GM23338 (cell line): ENCODE results near the gene PTGIS. TPM values are rescaled to one million over a fixed set of nuclear protein-coding genes. Genes with fewer than 3 reads are reported as not detected.

Experiments
- ATAC-seq: fragments of 200-7000 bp; cut with Tn5 transposase; 3 replicates; pipeline ENCODE4 v1.9.1; 2020
- DNase-seq: peaks from one replicate; pipeline ENCODE4 v3.0.0-alpha.2; 2015; ENCODE audit warnings: low spot score
- H2AFZ ChIP-seq: fragments of 200-600 bp; sonication (generic); 2 replicates; pipeline ENCODE4 v1.8.0; 2016; ENCODE audit warnings: antibody characterized with exemption, mild to moderate bottlenecking, moderate library complexity
- H3F3A ChIP-seq: fragments of 200-600 bp; sonication (generic); replicated peaks from 2 replicates; pipeline ENCODE4 v1.8.0; 2017; ENCODE audit warnings: antibody characterized with exemption, mixed run types, low read depth
- H3K27ac ChIP-seq: fragments of 200-600 bp; sonication (generic); 2 replicates; pipeline ENCODE4 v1.6.1; 2016; ENCODE audit warnings: low read depth
- H3K27me3 ChIP-seq: fragments of 200-600 bp; sonication (generic); 2 replicates; pipeline ENCODE4 v1.8.0; 2016; ENCODE audit warnings: mild to moderate bottlenecking, mixed run types, moderate library complexity; ENCODE audit not compliant: insufficient read depth
- H3K36me3 ChIP-seq: fragments of 200-600 bp; sonication (generic); 2 replicates; pipeline ENCODE4 v1.8.0; 2016; ENCODE audit warnings: mild to moderate bottlenecking; ENCODE audit not compliant: insufficient read depth
- H3K4me1 ChIP-seq: fragments of 200-600 bp; sonication (generic); 2 replicates; pipeline ENCODE4 v1.8.0; 2016; ENCODE audit warnings: mild to moderate bottlenecking, moderate library complexity; ENCODE audit not compliant: insufficient read depth
- H3K4me2 ChIP-seq: fragments of 200-600 bp; sonication (generic); 2 replicates; pipeline ENCODE4 v1.7.1; 2017; ENCODE audit warnings: mixed run types
- H3K4me3 ChIP-seq: fragments of 200-600 bp; sonication (generic); 2 replicates; pipeline ENCODE4 v1.6.1; 2016; ENCODE audit warnings: mixed run types
- H3K79me2 ChIP-seq: fragments of 200-600 bp; sonication (generic); replicated peaks from 2 replicates; pipeline ENCODE4 v1.8.0; 2017; ENCODE audit warnings: mild to moderate bottlenecking; ENCODE audit not compliant: insufficient read depth
- H3K9me2 ChIP-seq: fragments of 200-600 bp; sonication (generic); 2 replicates; pipeline ENCODE4 v1.8.0; 2017; ENCODE audit not compliant: insufficient read depth
- H4K20me1 ChIP-seq: fragments of 200-600 bp; sonication (generic); replicated peaks from 2 replicates; pipeline ENCODE4 v1.8.0; 2017; ENCODE audit warnings: mild to moderate bottlenecking; ENCODE audit not compliant: insufficient read depth
- H3K27ac Mint-ChIP-seq: 2 replicates; pipeline ENCODE4 v1.8.0; 2020; ENCODE audit warnings: inconsistent platforms, mild to moderate bottlenecking, moderate library complexity, mixed read lengths
- H3K27me3 Mint-ChIP-seq: 3 replicates; pipeline ENCODE4 v1.8.0; 2022; ENCODE audit warnings: low read depth, mild to moderate bottlenecking, moderate library complexity, mixed read lengths, inconsistent platforms; ENCODE audit not compliant: insufficient read depth, poor library complexity
- H3K36me3 Mint-ChIP-seq: 3 replicates; pipeline ENCODE4 v1.8.0; 2021; ENCODE audit warnings: low read depth, mild to moderate bottlenecking, inconsistent platforms, moderate library complexity, mixed read lengths
- H3K4me1 Mint-ChIP-seq: 3 replicates; pipeline ENCODE4 v1.8.0; 2020; ENCODE audit warnings: mild to moderate bottlenecking, inconsistent platforms, mixed read lengths
- H3K4me3 Mint-ChIP-seq: 3 replicates; pipeline ENCODE4 v1.8.0; 2021; ENCODE audit warnings: moderate library complexity, mild to moderate bottlenecking, inconsistent platforms, mixed read lengths
- H3K9me3 Mint-ChIP-seq: 3 replicates; pipeline ENCODE4 v1.8.0; 2020; ENCODE audit warnings: moderate library complexity, mild to moderate bottlenecking, inconsistent platforms, mixed read lengths
- CTCF ChIP-seq, 2 experiments: fragments of 200-600 bp in 1 of 2; sonication (generic) in 1 of 2; conservative IDR thresholded peaks; 2 replicates each; pipeline versions ENCODE4 v1.5.1 to v1.6.1; 2016 to 2017; ENCODE audit warnings: antibody characterized with exemption in 2 of 2, low read depth in 2 of 2, mild to moderate bottlenecking in 2 of 2, moderate library complexity in 1 of 2
- EZH2 ChIP-seq: fragments of 200-600 bp; sonication (generic); IDR thresholded peaks from one replicate; pipeline ENCODE4 v1.8.0; 2017; ENCODE audit warnings: antibody characterized with exemption, mild to moderate bottlenecking, low read depth; ENCODE audit not compliant: unreplicated experiment
- EZH2phosphoT487 ChIP-seq: fragments of 200-600 bp; sonication (generic); IDR thresholded peaks from one replicate; pipeline ENCODE4 v1.8.1; 2018; ENCODE audit warnings: antibody characterized with exemption; ENCODE audit not compliant: unreplicated experiment
- NANOG ChIP-seq: IDR thresholded peaks from 2 replicates; pipeline ENCODE4 v1.6.1; 2016; ENCODE audit warnings: antibody characterized with exemption, borderline replicate concordance
- STAT1 ChIP-seq: IDR thresholded peaks from one replicate; pipeline ENCODE4 v1.6.1; 2016; ENCODE audit warnings: antibody characterized with exemption; ENCODE audit not compliant: unreplicated experiment
- ZNF114 ChIP-seq: fragments of 250-450 bp; sonication (Bioruptor Pico); IDR thresholded peaks from 2 replicates; pipeline ENCODE4 v1.5.0; 2020; ENCODE audit warnings: mild to moderate bottlenecking, moderate library complexity
- polyA plus RNA-seq: library from polyadenylated mRNA; unstranded; fragments of >200 nt; fragmentation: Nextera tagmentation; extraction: Ambion mirVana; gene quantifications from 2 replicates; pipeline ENCODE4 v1.2.1, GENCODE V29; 2016
- total RNA-seq: library from RNA; depleted of rRNA; stranded (reverse); fragments of >200 nt; shearing (Covaris generic); gene quantifications from 2 replicates; pipeline ENCODE4 v1.2.3, GENCODE V29; 2014
- TF ChIP-seq, protein P1 (sequence below): fragments of 250-450 bp; sonication (Bioruptor Pico); IDR thresholded peaks from 2 replicates; pipeline ENCODE4 v1.5.0; 2020; ENCODE audit warnings: mild to moderate bottlenecking, moderate library complexity

Gene PTGIS
- total and polyA plus RNA-seq, 2 experiments from 2014 or later = 6.6 to 28.7 TPM

GRCh38 chr20:49538950-49539349 is 29.0 kb downstream of the PTGIS start (continued):
- TF ChIP-seq EZH2 (no peak), NANOG (no peak), STAT1 (no peak), EZH2phosphoT487 (no peak)
- TF ChIP-seq, protein P1, sequence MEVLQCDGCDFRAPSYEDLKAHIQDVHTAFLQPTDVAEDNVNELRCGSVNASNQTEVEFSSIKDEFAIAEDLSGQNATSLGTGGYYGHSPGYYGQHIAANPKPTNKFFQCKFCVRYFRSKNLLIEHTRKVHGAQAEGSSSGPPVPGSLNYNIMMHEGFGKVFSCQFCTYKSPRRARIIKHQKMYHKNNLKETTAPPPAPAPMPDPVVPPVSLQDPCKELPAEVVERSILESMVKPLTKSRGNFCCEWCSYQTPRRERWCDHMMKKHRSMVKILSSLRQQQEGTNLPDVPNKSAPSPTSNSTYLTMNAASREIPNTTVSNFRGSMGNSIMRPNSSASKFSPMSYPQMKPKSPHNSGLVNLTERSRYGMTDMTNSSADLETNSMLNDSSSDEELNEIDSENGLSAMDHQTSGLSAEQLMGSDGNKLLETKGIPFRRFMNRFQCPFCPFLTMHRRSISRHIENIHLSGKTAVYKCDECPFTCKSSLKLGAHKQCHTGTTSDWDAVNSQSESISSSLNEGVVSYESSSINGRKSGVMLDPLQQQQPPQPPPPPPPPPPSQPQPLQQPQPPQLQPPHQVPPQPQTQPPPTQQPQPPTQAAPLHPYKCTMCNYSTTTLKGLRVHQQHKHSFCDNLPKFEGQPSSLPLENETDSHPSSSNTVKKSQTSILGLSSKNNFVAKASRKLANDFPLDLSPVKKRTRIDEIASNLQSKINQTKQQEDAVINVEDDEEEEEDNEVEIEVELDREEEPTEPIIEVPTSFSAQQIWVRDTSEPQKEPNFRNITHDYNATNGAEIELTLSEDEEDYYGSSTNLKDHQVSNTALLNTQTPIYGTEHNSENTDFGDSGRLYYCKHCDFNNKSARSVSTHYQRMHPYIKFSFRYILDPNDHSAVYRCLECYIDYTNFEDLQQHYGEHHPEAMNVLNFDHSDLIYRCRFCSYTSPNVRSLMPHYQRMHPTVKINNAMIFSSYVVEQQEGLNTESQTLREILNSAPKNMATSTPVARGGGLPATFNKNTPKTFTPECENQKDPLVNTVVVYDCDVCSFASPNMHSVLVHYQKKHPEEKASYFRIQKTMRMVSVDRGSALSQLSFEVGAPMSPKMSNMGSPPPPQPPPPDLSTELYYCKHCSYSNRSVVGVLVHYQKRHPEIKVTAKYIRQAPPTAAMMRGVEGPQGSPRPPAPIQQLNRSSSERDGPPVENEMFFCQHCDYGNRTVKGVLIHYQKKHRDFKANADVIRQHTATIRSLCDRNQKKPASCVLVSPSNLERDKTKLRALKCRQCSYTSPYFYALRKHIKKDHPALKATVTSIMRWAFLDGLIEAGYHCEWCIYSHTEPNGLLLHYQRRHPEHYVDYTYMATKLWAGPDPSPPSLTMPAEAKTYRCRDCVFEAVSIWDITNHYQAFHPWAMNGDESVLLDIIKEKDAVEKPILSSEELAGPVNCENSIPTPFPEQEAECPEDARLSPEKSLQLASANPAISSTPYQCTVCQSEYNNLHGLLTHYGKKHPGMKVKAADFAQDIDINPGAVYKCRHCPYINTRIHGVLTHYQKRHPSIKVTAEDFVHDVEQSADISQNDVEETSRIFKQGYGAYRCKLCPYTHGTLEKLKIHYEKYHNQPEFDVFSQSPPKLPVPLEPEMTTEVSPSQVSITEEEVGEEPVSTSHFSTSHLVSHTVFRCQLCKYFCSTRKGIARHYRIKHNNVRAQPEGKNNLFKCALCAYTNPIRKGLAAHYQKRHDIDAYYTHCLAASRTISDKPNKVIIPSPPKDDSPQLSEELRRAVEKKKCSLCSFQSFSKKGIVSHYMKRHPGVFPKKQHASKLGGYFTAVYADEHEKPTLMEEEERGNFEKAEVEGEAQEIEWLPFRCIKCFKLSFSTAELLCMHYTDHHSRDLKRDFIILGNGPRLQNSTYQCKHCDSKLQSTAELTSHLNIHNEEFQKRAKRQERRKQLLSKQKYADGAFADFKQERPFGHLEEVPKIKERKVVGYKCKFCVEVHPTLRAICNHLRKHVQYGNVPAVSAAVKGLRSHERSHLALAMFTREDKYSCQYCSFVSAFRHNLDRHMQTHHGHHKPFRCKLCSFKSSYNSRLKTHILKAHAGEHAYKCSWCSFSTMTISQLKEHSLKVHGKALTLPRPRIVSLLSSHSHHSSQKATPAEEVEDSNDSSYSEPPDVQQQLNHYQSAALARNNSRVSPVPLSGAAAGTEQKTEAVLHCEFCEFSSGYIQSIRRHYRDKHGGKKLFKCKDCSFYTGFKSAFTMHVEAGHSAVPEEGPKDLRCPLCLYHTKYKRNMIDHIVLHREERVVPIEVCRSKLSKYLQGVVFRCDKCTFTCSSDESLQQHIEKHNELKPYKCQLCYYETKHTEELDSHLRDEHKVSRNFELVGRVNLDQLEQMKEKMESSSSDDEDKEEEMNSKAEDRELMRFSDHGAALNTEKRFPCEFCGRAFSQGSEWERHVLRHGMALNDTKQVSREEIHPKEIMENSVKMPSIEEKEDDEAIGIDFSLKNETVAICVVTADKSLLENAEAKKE (CRISPR knock-in tag) = no peak

GRCh38 chr20:49534255-49534712 is 33.7 kb downstream of the PTGIS start:
- Histone ChIP-seq H3K4me2 (no peak overlapping the region), H3F3A (no peaks in the 10 kb centered on the region), H3K27me3 (no peaks in the 10 kb centered on the region), H3K9me2 (no peaks in the 10 kb centered on the region), H3K36me3 (peaks cover 5% of the 10 kb centered on the region; the same call in 1 of the 2 replicates), H4K20me1 (0 out of 2 replicates have a peak, but pooled peaks cover 8% of the 10 kb centered on the region), H3K4me1 (no peaks in the 10 kb centered on the region), H3K27ac (no peak overlapping the region), H3K4me3 (no peak overlapping the region), H3K79me2 (no peaks in the 10 kb centered on the region), H2AFZ (no peak overlapping the region)
- Mint-ChIP-seq H3K4me1 (no peaks in the 10 kb centered on the region), H3K27me3 (peaks cover 3% of the 10 kb centered on the region), H3K4me3 (no peak overlapping the region), H3K27ac (no peak overlapping the region), H3K36me3 (peaks cover 22% of the 10 kb centered on the region), H3K9me3 (no peaks in the 10 kb centered on the region)
- peak; percentile 89 for DNase-seq
- peak; percentile 91 for ATAC-seq
- TF ChIP-seq CTCF (conservative IDR thresholded peaks at IDR 0.05; ENCODE audit: low read depth in 2 of 2) (peak; percentile 78 to 82), ZNF114 (CRISPR knock-in tag) (no peak)
